Measurements from ENCODE around the gene RIPK1. TPM values are rescaled to one million over a fixed set of nuclear protein-coding genes. Genes with fewer than 3 reads are reported as not detected.
"Not testable (repeated sequence)": the region's sequence is repeated elsewhere in the genome, so short reads cannot be mapped to it uniquely, and the experiment has no call there.

Gene RIPK1
- total RNA-seq, 1 experiment from 2014 or later = 15.5 TPM

GRCh38 chr6:3057063-3057770 lies 11.1 kb upstream of the RIPK1 start:
- Histone ChIP-seq H3K4me1 (peaks cover 12% of the 10 kb centered on the region), H3K4me3 (ENCODE audit: low read depth, low read length) (no peak overlapping the region), H3K27me3 (replicated peaks; ENCODE audit: control insufficient read depth, insufficient read depth, low read length) (no peaks in the 10 kb centered on the region), H3K36me3 (ENCODE audit: control insufficient read depth, insufficient read depth, low read length) (no peaks in the 10 kb centered on the region), H3K9me3 (no peaks in the 10 kb centered on the region)
- Mint-ChIP-seq H3K27ac (ENCODE audit: unreplicated experiment) (no peak overlapping the region), H3K27me3 (ENCODE audit: insufficient read depth, unreplicated experiment) (no peaks in the 10 kb centered on the region), H3K9me3 (ENCODE audit: unreplicated experiment) (no peaks in the 10 kb centered on the region), H3K4me1 (ENCODE audit: low read depth, unreplicated experiment) (peaks cover 8% of the 10 kb centered on the region), H3K36me3 (ENCODE audit: insufficient read depth, unreplicated experiment) (peaks cover 14% of the 10 kb centered on the region), H3K4me3 (ENCODE audit: unreplicated experiment) (no peak overlapping the region)
- DNase-seq = no peak
- ChIA-PET CTCF (interaction anchor here (1.1 kb wide), 1 partner anchor 58 kb away, joined by 4 read pairs; the partner anchor contains the start of gene NQO2), POLR2A (no interaction called here)
- TF ChIP-seq CTCF (IDR thresholded peaks at IDR 0.05; ENCODE audit: insufficient read depth in 1 of 2, low read depth in 1 of 2, low read length in 1 of 2, severe bottlenecking in 1 of 2, unreplicated experiment in 1 of 2) = no peak
- intact Hi-C loops (cut with micrococcal nuclease; ENCODE audit: unreplicated experiment) = loop anchor here (10.0 kb wide), 2 partner anchors 212 to 262 kb away; partner anchors contain the start of gene SERPINB1
- no TSS peak for BruUV-seq (replicated peaks)

GRCh38 chr6:3058957-3059356 lies 9.3 kb upstream of the RIPK1 start:
- no peaks in the 10 kb centered on the region for H3K36me3 ChIP-seq (ENCODE audit: control insufficient read depth, insufficient read depth, low read length)
- H3K4me3 Mint-ChIP-seq (ENCODE audit: unreplicated experiment) = no peak overlapping the region
- intact Hi-C loops (cut with micrococcal nuclease; ENCODE audit: unreplicated experiment) = loop anchor here (10.0 kb wide), 2 partner anchors 214 to 264 kb away; partner anchors contain the start of gene SERPINB1
- no peak overlapping the region for H3K27ac Mint-ChIP-seq (ENCODE audit: unreplicated experiment)
- H3K9me3 Mint-ChIP-seq (ENCODE audit: unreplicated experiment) = no peaks in the 10 kb centered on the region
- H3K4me1 Mint-ChIP-seq (ENCODE audit: low read depth, unreplicated experiment) = no peaks in the 10 kb centered on the region
- H3K9me3 ChIP-seq = no peaks in the 10 kb centered on the region
- TF ChIP-seq CTCF (IDR thresholded peaks at IDR 0.05; ENCODE audit: insufficient read depth in 1 of 2, low read depth in 1 of 2, low read length in 1 of 2, severe bottlenecking in 1 of 2, unreplicated experiment in 1 of 2) = no peak
- no TSS peak for BruUV-seq (replicated peaks)
- CTCF ChIA-PET = no interaction called here
- 0 out of 2 replicates have a peak, but pooled peaks cover 5% of the 10 kb centered on the region for H3K4me1 ChIP-seq
- no peak for DNase-seq
- H3K27me3 ChIP-seq (replicated peaks; ENCODE audit: control insufficient read depth, insufficient read depth, low read length) = no peaks in the 10 kb centered on the region
- no peaks in the 10 kb centered on the region for H3K27me3 Mint-ChIP-seq (ENCODE audit: insufficient read depth, unreplicated experiment)
- H3K36me3 Mint-ChIP-seq (ENCODE audit: insufficient read depth, unreplicated experiment) = peaks cover 7% of the 10 kb centered on the region
- no peak overlapping the region for H3K4me3 ChIP-seq (ENCODE audit: low read depth, low read length)
- POLR2A ChIA-PET = no interaction called here

- H3K9me3 ChIP-seq; CTCF ChIA-PET; H3K27me3 ChIP-seq (replicated peaks; ENCODE audit: control insufficient read depth, insufficient read depth, low read length); H3K9me3 Mint-ChIP-seq (ENCODE audit: unreplicated experiment); H3K27me3 Mint-ChIP-seq (ENCODE audit: insufficient read depth, unreplicated experiment); POLR2A ChIA-PET; H3K27ac Mint-ChIP-seq (ENCODE audit: unreplicated experiment); H3K4me3 Mint-ChIP-seq (ENCODE audit: unreplicated experiment); H3K4me3 ChIP-seq (ENCODE audit: low read depth, low read length); H3K4me1 ChIP-seq; DNase-seq; H3K36me3 ChIP-seq (ENCODE audit: control insufficient read depth, insufficient read depth, low read length); BruUV-seq (replicated peaks); H3K4me1 Mint-ChIP-seq (ENCODE audit: low read depth, unreplicated experiment): not testable (repeated sequence)
- intact Hi-C loops (cut with micrococcal nuclease; ENCODE audit: unreplicated experiment) = loop anchor here (10.0 kb wide), 1 partner anchor 295 kb away; the partner anchor contains the start of gene WRNIP1
- H3K36me3 Mint-ChIP-seq (ENCODE audit: insufficient read depth, unreplicated experiment) = peaks cover 14% of the 10 kb centered on the region
These were observed 8.2 kb upstream of the RIPK1 start for GRCh38 chr6:3060092-3060491.
